Measurements from ENCODE around the gene VASH2. TPM values are rescaled to one million over a fixed set of nuclear protein-coding genes. Genes with fewer than 3 reads are reported as not detected.

Gene VASH2
- total RNA-seq, 1 donor from 2014 or later: 0.07 TPM

GRCh38 chr1:212915245-212916091 lies 34.9 kb upstream of the VASH2 start:
- Mint-ChIP-seq H3K4me1 (peaks cover 6% of the 10 kb centered on the region), H3K4me3 (no peak overlapping the region), H3K36me3 (ENCODE audit: low read depth) (no peaks in the 10 kb centered on the region), H3K27ac (no peak overlapping the region), H3K9me3 (no peaks in the 10 kb centered on the region), H3K27me3 (peaks cover 13% of the 10 kb centered on the region)
- CTCF ChIA-PET: no interaction called here
- POLR2A ChIA-PET: no interaction called here
- no peak for DNase-seq
- TF ChIP-seq, protein P1, sequence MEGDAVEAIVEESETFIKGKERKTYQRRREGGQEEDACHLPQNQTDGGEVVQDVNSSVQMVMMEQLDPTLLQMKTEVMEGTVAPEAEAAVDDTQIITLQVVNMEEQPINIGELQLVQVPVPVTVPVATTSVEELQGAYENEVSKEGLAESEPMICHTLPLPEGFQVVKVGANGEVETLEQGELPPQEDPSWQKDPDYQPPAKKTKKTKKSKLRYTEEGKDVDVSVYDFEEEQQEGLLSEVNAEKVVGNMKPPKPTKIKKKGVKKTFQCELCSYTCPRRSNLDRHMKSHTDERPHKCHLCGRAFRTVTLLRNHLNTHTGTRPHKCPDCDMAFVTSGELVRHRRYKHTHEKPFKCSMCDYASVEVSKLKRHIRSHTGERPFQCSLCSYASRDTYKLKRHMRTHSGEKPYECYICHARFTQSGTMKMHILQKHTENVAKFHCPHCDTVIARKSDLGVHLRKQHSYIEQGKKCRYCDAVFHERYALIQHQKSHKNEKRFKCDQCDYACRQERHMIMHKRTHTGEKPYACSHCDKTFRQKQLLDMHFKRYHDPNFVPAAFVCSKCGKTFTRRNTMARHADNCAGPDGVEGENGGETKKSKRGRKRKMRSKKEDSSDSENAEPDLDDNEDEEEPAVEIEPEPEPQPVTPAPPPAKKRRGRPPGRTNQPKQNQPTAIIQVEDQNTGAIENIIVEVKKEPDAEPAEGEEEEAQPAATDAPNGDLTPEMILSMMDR (IDR thresholded peaks at IDR 0.05): no peak
- intact Hi-C loops (cut with micrococcal nuclease): no loop called here
- no peak for ATAC-seq (ENCODE audit: low read depth)

DNA sequence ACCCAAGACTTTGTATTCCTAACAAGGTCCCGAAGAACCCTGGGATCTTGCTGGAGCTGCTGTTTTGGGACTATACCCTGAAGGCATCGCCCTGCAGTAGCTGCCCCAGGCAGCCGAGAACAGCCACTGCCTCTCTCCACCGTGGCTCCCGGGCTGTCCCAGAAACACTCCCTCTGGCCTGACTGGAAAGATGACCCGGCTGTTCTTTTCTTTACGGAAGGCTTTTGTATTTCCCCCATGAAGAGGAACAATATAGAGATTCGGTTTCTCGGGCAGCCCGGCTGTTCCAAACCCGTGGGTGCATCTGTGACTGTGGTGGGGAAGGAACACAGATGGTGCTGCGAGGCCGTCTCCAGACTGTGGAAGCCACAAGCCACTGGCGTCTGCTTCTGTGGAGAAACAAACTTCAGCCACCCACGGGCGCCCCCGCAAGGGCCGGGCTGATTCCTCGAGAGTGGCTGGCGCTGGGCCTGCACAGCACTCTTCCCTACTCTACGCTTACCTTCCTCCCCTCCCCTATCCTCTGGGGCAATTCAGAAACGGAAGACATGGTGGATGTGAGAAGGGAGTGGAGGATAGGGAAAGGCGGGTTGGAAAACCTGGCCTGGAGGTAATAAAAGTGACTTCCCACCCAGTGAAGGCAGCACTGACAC lies 33.7 kb upstream of the VASH2 start:
- TF ChIP-seq, protein P1 (IDR thresholded peaks at IDR 0.05): no peak
- intact Hi-C loops (cut with micrococcal nuclease): no loop called here
- Mint-ChIP-seq H3K9me3 (no peaks in the 10 kb centered on the region), H3K27ac (no peak overlapping the region), H3K36me3 (ENCODE audit: low read depth) (no peaks in the 10 kb centered on the region), H3K4me1 (peaks cover 6% of the 10 kb centered on the region), H3K27me3 (peaks cover 13% of the 10 kb centered on the region), H3K4me3 (no peak overlapping the region)
- ATAC-seq (ENCODE audit: low read depth) (no peak), DNase-seq (no peak)
- ChIA-PET CTCF (no interaction called here), POLR2A (no interaction called here)

GRCh38 chr1:212917134-212917485 lies 33.2 kb upstream of the VASH2 start:
- peaks cover 13% of the 10 kb centered on the region for H3K27me3 Mint-ChIP-seq
- intact Hi-C loops (cut with micrococcal nuclease): no loop called here
- ChIA-PET CTCF (no interaction called here), POLR2A (no interaction called here)
- no peak overlapping the region for H3K27ac Mint-ChIP-seq
- no peak for ATAC-seq (ENCODE audit: low read depth)
- TF ChIP-seq, protein P1 (IDR thresholded peaks at IDR 0.05): no peak
- no peaks in the 10 kb centered on the region for H3K9me3 Mint-ChIP-seq
- no peaks in the 10 kb centered on the region for H3K36me3 Mint-ChIP-seq (ENCODE audit: low read depth)
- no peak overlapping the region for H3K4me3 Mint-ChIP-seq
- no peak for DNase-seq
- H3K4me1 Mint-ChIP-seq: peaks cover 6% of the 10 kb centered on the region

- peaks cover 13% of the 10 kb centered on the region for H3K27me3 Mint-ChIP-seq
- DNase-seq (no peak), ATAC-seq (ENCODE audit: low read depth) (no peak)
- H3K9me3 Mint-ChIP-seq: no peaks in the 10 kb centered on the region
- H3K27ac Mint-ChIP-seq: no peak overlapping the region
- ChIA-PET CTCF (no interaction called here), POLR2A (no interaction called here)
- intact Hi-C loops (cut with micrococcal nuclease): no loop called here
- TF ChIP-seq, protein P1 (IDR thresholded peaks at IDR 0.05): no peak
- H3K4me1 Mint-ChIP-seq: peaks cover 6% of the 10 kb centered on the region
- H3K4me3 Mint-ChIP-seq: no peak overlapping the region
- H3K36me3 Mint-ChIP-seq (ENCODE audit: low read depth): no peaks in the 10 kb centered on the region
Measured at GRCh38 chr1:212917858-212918257, 32.5 kb upstream of the VASH2 start.

GRCh38 chr1:212918824-212919223 lies 31.5 kb upstream of the VASH2 start:
- no peak overlapping the region for H3K27ac Mint-ChIP-seq
- H3K27me3 Mint-ChIP-seq: peaks cover 13% of the 10 kb centered on the region
- TF ChIP-seq, protein P1 (IDR thresholded peaks at IDR 0.05): no peak
- ChIA-PET POLR2A (no interaction called here), CTCF (no interaction called here)
- no peak overlapping the region for H3K4me3 Mint-ChIP-seq
- peaks cover 6% of the 10 kb centered on the region for H3K4me1 Mint-ChIP-seq
- intact Hi-C loops (cut with micrococcal nuclease): no loop called here
- DNase-seq (no peak), ATAC-seq (ENCODE audit: low read depth) (no peak)
- no peaks in the 10 kb centered on the region for H3K36me3 Mint-ChIP-seq (ENCODE audit: low read depth)
- no peaks in the 10 kb centered on the region for H3K9me3 Mint-ChIP-seq
